GM23338 (cell line): ENCODE measurements around the gene PIK3C3. TPM values are rescaled to one million over a fixed set of nuclear protein-coding genes. Genes with fewer than 3 reads are reported as not detected.

ENCODE experiments used
- ATAC-seq: fragments of 200-7000 bp; cut with Tn5 transposase; 3 replicates; pipeline ENCODE4 v1.9.1; 2020
- DNase-seq: peaks from one replicate; pipeline ENCODE4 v3.0.0-alpha.2; 2015; ENCODE audit warnings: low spot score
- H2AFZ ChIP-seq: fragments of 200-600 bp; sonication (generic); 2 replicates; pipeline ENCODE4 v1.8.0; 2016; ENCODE audit warnings: antibody characterized with exemption, mild to moderate bottlenecking, moderate library complexity
- H3F3A ChIP-seq: fragments of 200-600 bp; sonication (generic); replicated peaks from 2 replicates; pipeline ENCODE4 v1.8.0; 2017; ENCODE audit warnings: antibody characterized with exemption, mixed run types, low read depth
- H3K27ac ChIP-seq: fragments of 200-600 bp; sonication (generic); 2 replicates; pipeline ENCODE4 v1.6.1; 2016; ENCODE audit warnings: low read depth
- H3K27me3 ChIP-seq: fragments of 200-600 bp; sonication (generic); 2 replicates; pipeline ENCODE4 v1.8.0; 2016; ENCODE audit warnings: mild to moderate bottlenecking, mixed run types, moderate library complexity; ENCODE audit not compliant: insufficient read depth
- H3K36me3 ChIP-seq: fragments of 200-600 bp; sonication (generic); 2 replicates; pipeline ENCODE4 v1.8.0; 2016; ENCODE audit warnings: mild to moderate bottlenecking; ENCODE audit not compliant: insufficient read depth
- H3K4me1 ChIP-seq: fragments of 200-600 bp; sonication (generic); 2 replicates; pipeline ENCODE4 v1.8.0; 2016; ENCODE audit warnings: mild to moderate bottlenecking, moderate library complexity; ENCODE audit not compliant: insufficient read depth
- H3K4me2 ChIP-seq: fragments of 200-600 bp; sonication (generic); 2 replicates; pipeline ENCODE4 v1.7.1; 2017; ENCODE audit warnings: mixed run types
- H3K4me3 ChIP-seq: fragments of 200-600 bp; sonication (generic); 2 replicates; pipeline ENCODE4 v1.6.1; 2016; ENCODE audit warnings: mixed run types
- H3K79me2 ChIP-seq: fragments of 200-600 bp; sonication (generic); replicated peaks from 2 replicates; pipeline ENCODE4 v1.8.0; 2017; ENCODE audit warnings: mild to moderate bottlenecking; ENCODE audit not compliant: insufficient read depth
- H3K9me2 ChIP-seq: fragments of 200-600 bp; sonication (generic); 2 replicates; pipeline ENCODE4 v1.8.0; 2017; ENCODE audit not compliant: insufficient read depth
- H4K20me1 ChIP-seq: fragments of 200-600 bp; sonication (generic); replicated peaks from 2 replicates; pipeline ENCODE4 v1.8.0; 2017; ENCODE audit warnings: mild to moderate bottlenecking; ENCODE audit not compliant: insufficient read depth
- H3K27ac Mint-ChIP-seq: 2 replicates; pipeline ENCODE4 v1.8.0; 2020; ENCODE audit warnings: inconsistent platforms, mild to moderate bottlenecking, moderate library complexity, mixed read lengths
- H3K27me3 Mint-ChIP-seq: 3 replicates; pipeline ENCODE4 v1.8.0; 2022; ENCODE audit warnings: low read depth, mild to moderate bottlenecking, moderate library complexity, mixed read lengths, inconsistent platforms; ENCODE audit not compliant: insufficient read depth, poor library complexity
- H3K36me3 Mint-ChIP-seq: 3 replicates; pipeline ENCODE4 v1.8.0; 2021; ENCODE audit warnings: low read depth, mild to moderate bottlenecking, inconsistent platforms, moderate library complexity, mixed read lengths
- H3K4me1 Mint-ChIP-seq: 3 replicates; pipeline ENCODE4 v1.8.0; 2020; ENCODE audit warnings: mild to moderate bottlenecking, inconsistent platforms, mixed read lengths
- H3K4me3 Mint-ChIP-seq: 3 replicates; pipeline ENCODE4 v1.8.0; 2021; ENCODE audit warnings: moderate library complexity, mild to moderate bottlenecking, inconsistent platforms, mixed read lengths
- H3K9me3 Mint-ChIP-seq: 3 replicates; pipeline ENCODE4 v1.8.0; 2020; ENCODE audit warnings: moderate library complexity, mild to moderate bottlenecking, inconsistent platforms, mixed read lengths
- CREB1 ChIP-seq: fragments of 250-450 bp; sonication (Bioruptor Pico); IDR thresholded peaks from 2 replicates; pipeline ENCODE4 v1.5.0; 2020; ENCODE audit warnings: low read depth, mild to moderate bottlenecking, moderate library complexity
- EZH2 ChIP-seq: fragments of 200-600 bp; sonication (generic); IDR thresholded peaks from one replicate; pipeline ENCODE4 v1.8.0; 2017; ENCODE audit warnings: antibody characterized with exemption, mild to moderate bottlenecking, low read depth; ENCODE audit not compliant: unreplicated experiment
- EZH2phosphoT487 ChIP-seq: fragments of 200-600 bp; sonication (generic); IDR thresholded peaks from one replicate; pipeline ENCODE4 v1.8.1; 2018; ENCODE audit warnings: antibody characterized with exemption; ENCODE audit not compliant: unreplicated experiment
- JUNB ChIP-seq: IDR thresholded peaks from one replicate; pipeline ENCODE4 v1.6.1; 2016; ENCODE audit warnings: antibody characterized with exemption; ENCODE audit not compliant: unreplicated experiment
- NANOG ChIP-seq: IDR thresholded peaks from 2 replicates; pipeline ENCODE4 v1.6.1; 2016; ENCODE audit warnings: antibody characterized with exemption, borderline replicate concordance
- STAT1 ChIP-seq: IDR thresholded peaks from one replicate; pipeline ENCODE4 v1.6.1; 2016; ENCODE audit warnings: antibody characterized with exemption; ENCODE audit not compliant: unreplicated experiment
- ZNF114 ChIP-seq: fragments of 250-450 bp; sonication (Bioruptor Pico); IDR thresholded peaks from 2 replicates; pipeline ENCODE4 v1.5.0; 2020; ENCODE audit warnings: mild to moderate bottlenecking, moderate library complexity
- ZNF331 ChIP-seq: fragments of 250-450 bp; sonication (Bioruptor Pico); IDR thresholded peaks from 2 replicates; pipeline ENCODE4 v1.5.0; 2020; ENCODE audit warnings: low read depth, mild to moderate bottlenecking, moderate library complexity
- polyA plus RNA-seq: library from polyadenylated mRNA; unstranded; fragments of >200 nt; fragmentation: Nextera tagmentation; extraction: Ambion mirVana; gene quantifications from 2 replicates; pipeline ENCODE4 v1.2.1, GENCODE V29; 2016
- total RNA-seq: library from RNA; depleted of rRNA; stranded (reverse); fragments of >200 nt; shearing (Covaris generic); gene quantifications from 2 replicates; pipeline ENCODE4 v1.2.3, GENCODE V29; 2014
- TF ChIP-seq, protein P1 (sequence below), 2 experiments: fragments of 200-600 bp in 1 of 2; sonication (generic) in 1 of 2; conservative IDR thresholded peaks; 2 replicates each; pipeline versions ENCODE4 v1.5.1 to v1.6.1; 2016 to 2017; ENCODE audit warnings: antibody characterized with exemption in 2 of 2, low read depth in 2 of 2, mild to moderate bottlenecking in 2 of 2, moderate library complexity in 1 of 2
- TF ChIP-seq, protein P2 (sequence below): fragments of 250-450 bp; sonication (Bioruptor Pico); IDR thresholded peaks from 2 replicates; pipeline ENCODE4 v1.5.0; 2020; ENCODE audit warnings: mild to moderate bottlenecking, moderate library complexity
- TF ChIP-seq, protein P3 (sequence below): IDR thresholded peaks from 2 replicates; pipeline ENCODE4 v1.6.1; 2016; ENCODE audit warnings: antibody characterized with exemption

The PIK3C3 gene
- total and polyA plus RNA-seq, 2 experiments from 2014 or later = 25.9 to 35.4 TPM

DNA sequence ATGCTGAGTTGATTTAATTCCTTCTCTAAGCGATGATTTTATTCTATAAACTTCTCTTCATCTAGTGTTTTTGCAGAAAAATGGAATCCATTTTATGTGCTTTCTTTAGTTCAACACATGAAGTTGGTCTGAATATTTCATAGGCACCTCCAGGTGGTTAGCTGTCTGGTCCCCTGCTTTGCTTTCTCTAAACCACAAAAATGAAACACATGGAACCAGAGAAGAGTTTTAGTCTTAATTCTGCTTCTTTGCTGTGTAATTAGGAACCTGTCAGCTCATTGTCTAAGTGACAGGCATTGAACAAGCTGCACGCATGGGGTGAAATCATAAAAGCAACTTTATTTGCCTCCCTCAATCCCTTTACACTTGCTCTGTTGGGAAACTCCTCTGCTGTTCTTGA is 150.4 kb downstream of the PIK3C3 start:
- H3K9me2 ChIP-seq = peaks cover 5% of the 10 kb centered on the region; the same call in 1 of the 2 replicates
- H3K4me1 Mint-ChIP-seq = peaks cover 6% of the 10 kb centered on the region
- no peaks in the 10 kb centered on the region for H3K36me3 ChIP-seq
- H3F3A ChIP-seq = no peaks in the 10 kb centered on the region
- no peaks in the 10 kb centered on the region for H4K20me1 ChIP-seq
- H3K79me2 ChIP-seq = no peaks in the 10 kb centered on the region
- no peak overlapping the region for H3K4me2 ChIP-seq
- H3K27me3 Mint-ChIP-seq = no peaks in the 10 kb centered on the region
- no peaks in the 10 kb centered on the region for H3K27me3 ChIP-seq
- H3K27ac ChIP-seq = no peak overlapping the region
- no peak for ATAC-seq
- no peak overlapping the region for H3K27ac Mint-ChIP-seq
- H3K4me1 ChIP-seq = peaks cover 12% of the 10 kb centered on the region
- no peak for DNase-seq
- no peaks in the 10 kb centered on the region; the same call in 2 of the 3 replicates for H3K9me3 Mint-ChIP-seq
- H2AFZ ChIP-seq = no peak overlapping the region
- TF ChIP-seq NANOG = no peak
- TF ChIP-seq, protein P1, sequence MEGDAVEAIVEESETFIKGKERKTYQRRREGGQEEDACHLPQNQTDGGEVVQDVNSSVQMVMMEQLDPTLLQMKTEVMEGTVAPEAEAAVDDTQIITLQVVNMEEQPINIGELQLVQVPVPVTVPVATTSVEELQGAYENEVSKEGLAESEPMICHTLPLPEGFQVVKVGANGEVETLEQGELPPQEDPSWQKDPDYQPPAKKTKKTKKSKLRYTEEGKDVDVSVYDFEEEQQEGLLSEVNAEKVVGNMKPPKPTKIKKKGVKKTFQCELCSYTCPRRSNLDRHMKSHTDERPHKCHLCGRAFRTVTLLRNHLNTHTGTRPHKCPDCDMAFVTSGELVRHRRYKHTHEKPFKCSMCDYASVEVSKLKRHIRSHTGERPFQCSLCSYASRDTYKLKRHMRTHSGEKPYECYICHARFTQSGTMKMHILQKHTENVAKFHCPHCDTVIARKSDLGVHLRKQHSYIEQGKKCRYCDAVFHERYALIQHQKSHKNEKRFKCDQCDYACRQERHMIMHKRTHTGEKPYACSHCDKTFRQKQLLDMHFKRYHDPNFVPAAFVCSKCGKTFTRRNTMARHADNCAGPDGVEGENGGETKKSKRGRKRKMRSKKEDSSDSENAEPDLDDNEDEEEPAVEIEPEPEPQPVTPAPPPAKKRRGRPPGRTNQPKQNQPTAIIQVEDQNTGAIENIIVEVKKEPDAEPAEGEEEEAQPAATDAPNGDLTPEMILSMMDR (conservative IDR thresholded peaks at IDR 0.05; ENCODE audit: low read depth in 2 of 2) = no peak
- H3K4me3 ChIP-seq = no peak overlapping the region
- H3K4me3 Mint-ChIP-seq = no peak overlapping the region
- H3K36me3 Mint-ChIP-seq = no peaks in the 10 kb centered on the region

DNA sequence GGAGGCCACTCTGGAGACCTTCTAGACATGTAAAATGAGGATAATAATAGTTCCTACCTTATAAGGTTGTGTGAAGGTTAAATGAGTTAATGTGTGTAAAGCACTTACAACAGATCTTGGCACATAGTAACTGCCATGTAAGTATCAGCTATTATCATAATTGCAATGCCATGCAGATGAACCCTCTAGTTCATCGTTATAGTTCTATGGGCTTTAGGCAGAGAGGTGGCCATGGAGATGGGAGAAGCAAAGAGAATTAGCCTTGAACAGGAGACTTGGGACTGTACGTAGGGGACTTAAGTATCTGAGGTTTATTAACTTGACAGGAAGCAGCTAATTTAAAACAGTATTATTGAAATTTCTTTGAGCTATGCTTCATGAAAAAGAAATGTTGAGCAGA is 151.8 kb downstream of the PIK3C3 start:
- DNase-seq = no peak
- Mint-ChIP-seq H3K27ac (no peak overlapping the region), H3K27me3 (no peaks in the 10 kb centered on the region), H3K4me3 (no peak overlapping the region), H3K4me1 (peaks cover 6% of the 10 kb centered on the region), H3K36me3 (no peaks in the 10 kb centered on the region), H3K9me3 (0 out of 3 replicates have a peak, but pooled peaks cover 2% of the 10 kb centered on the region)
- Histone ChIP-seq H2AFZ (no peak overlapping the region), H3K4me2 (no peak overlapping the region), H3F3A (no peaks in the 10 kb centered on the region), H3K36me3 (no peaks in the 10 kb centered on the region), H3K4me3 (no peak overlapping the region), H3K27me3 (no peaks in the 10 kb centered on the region), H4K20me1 (no peaks in the 10 kb centered on the region), H3K27ac (no peak overlapping the region), H3K9me2 (peaks cover 5% of the 10 kb centered on the region; the same call in 1 of the 2 replicates), H3K4me1 (peaks cover 12% of the 10 kb centered on the region), H3K79me2 (no peaks in the 10 kb centered on the region)
- no peak for ATAC-seq
- TF ChIP-seq, protein P2, sequence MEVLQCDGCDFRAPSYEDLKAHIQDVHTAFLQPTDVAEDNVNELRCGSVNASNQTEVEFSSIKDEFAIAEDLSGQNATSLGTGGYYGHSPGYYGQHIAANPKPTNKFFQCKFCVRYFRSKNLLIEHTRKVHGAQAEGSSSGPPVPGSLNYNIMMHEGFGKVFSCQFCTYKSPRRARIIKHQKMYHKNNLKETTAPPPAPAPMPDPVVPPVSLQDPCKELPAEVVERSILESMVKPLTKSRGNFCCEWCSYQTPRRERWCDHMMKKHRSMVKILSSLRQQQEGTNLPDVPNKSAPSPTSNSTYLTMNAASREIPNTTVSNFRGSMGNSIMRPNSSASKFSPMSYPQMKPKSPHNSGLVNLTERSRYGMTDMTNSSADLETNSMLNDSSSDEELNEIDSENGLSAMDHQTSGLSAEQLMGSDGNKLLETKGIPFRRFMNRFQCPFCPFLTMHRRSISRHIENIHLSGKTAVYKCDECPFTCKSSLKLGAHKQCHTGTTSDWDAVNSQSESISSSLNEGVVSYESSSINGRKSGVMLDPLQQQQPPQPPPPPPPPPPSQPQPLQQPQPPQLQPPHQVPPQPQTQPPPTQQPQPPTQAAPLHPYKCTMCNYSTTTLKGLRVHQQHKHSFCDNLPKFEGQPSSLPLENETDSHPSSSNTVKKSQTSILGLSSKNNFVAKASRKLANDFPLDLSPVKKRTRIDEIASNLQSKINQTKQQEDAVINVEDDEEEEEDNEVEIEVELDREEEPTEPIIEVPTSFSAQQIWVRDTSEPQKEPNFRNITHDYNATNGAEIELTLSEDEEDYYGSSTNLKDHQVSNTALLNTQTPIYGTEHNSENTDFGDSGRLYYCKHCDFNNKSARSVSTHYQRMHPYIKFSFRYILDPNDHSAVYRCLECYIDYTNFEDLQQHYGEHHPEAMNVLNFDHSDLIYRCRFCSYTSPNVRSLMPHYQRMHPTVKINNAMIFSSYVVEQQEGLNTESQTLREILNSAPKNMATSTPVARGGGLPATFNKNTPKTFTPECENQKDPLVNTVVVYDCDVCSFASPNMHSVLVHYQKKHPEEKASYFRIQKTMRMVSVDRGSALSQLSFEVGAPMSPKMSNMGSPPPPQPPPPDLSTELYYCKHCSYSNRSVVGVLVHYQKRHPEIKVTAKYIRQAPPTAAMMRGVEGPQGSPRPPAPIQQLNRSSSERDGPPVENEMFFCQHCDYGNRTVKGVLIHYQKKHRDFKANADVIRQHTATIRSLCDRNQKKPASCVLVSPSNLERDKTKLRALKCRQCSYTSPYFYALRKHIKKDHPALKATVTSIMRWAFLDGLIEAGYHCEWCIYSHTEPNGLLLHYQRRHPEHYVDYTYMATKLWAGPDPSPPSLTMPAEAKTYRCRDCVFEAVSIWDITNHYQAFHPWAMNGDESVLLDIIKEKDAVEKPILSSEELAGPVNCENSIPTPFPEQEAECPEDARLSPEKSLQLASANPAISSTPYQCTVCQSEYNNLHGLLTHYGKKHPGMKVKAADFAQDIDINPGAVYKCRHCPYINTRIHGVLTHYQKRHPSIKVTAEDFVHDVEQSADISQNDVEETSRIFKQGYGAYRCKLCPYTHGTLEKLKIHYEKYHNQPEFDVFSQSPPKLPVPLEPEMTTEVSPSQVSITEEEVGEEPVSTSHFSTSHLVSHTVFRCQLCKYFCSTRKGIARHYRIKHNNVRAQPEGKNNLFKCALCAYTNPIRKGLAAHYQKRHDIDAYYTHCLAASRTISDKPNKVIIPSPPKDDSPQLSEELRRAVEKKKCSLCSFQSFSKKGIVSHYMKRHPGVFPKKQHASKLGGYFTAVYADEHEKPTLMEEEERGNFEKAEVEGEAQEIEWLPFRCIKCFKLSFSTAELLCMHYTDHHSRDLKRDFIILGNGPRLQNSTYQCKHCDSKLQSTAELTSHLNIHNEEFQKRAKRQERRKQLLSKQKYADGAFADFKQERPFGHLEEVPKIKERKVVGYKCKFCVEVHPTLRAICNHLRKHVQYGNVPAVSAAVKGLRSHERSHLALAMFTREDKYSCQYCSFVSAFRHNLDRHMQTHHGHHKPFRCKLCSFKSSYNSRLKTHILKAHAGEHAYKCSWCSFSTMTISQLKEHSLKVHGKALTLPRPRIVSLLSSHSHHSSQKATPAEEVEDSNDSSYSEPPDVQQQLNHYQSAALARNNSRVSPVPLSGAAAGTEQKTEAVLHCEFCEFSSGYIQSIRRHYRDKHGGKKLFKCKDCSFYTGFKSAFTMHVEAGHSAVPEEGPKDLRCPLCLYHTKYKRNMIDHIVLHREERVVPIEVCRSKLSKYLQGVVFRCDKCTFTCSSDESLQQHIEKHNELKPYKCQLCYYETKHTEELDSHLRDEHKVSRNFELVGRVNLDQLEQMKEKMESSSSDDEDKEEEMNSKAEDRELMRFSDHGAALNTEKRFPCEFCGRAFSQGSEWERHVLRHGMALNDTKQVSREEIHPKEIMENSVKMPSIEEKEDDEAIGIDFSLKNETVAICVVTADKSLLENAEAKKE (CRISPR knock-in tag) = no peak
- TF ChIP-seq STAT1 = no peak
- TF ChIP-seq, protein P3, sequence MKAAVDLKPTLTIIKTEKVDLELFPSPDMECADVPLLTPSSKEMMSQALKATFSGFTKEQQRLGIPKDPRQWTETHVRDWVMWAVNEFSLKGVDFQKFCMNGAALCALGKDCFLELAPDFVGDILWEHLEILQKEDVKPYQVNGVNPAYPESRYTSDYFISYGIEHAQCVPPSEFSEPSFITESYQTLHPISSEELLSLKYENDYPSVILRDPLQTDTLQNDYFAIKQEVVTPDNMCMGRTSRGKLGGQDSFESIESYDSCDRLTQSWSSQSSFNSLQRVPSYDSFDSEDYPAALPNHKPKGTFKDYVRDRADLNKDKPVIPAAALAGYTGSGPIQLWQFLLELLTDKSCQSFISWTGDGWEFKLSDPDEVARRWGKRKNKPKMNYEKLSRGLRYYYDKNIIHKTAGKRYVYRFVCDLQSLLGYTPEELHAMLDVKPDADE = no peak
- no peak for TF ChIP-seq CREB1
- no peak for TF ChIP-seq EZH2
- no peak for TF ChIP-seq ZNF114 (CRISPR knock-in tag)
- TF ChIP-seq ZNF331 (CRISPR knock-in tag) = no peak
- no peak for TF ChIP-seq JUNB
- no peak for TF ChIP-seq EZH2phosphoT487
- TF ChIP-seq, protein P1 (conservative IDR thresholded peaks at IDR 0.05; ENCODE audit: low read depth in 2 of 2) = no peak
